ENCODE data around the gene AFF1.

DNA sequence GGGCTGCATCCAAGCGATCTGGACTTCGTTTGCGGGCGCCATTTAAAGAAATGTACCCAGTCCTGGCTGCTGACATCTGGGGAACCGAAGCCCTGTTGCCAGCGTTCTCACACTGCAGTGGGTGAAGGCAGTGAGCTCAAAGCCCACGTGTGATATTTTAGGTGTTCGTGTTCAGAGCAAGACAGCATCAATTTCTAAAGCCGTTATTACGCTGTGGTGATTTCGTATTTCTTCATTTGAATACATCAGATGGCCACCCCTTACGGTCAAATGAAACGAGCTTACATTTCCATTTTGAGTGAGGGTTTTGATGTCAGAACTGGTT lies 42.2 kb upstream of the AFF1 start:
- TF ChIP-seq, protein P1, sequence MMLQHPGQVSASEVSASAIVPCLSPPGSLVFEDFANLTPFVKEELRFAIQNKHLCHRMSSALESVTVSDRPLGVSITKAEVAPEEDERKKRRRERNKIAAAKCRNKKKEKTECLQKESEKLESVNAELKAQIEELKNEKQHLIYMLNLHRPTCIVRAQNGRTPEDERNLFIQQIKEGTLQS (CRISPR knock-in tag; conservative IDR thresholded peaks at IDR 0.05): no peak
- TF ChIP-seq CTCF (IDR thresholded peaks at IDR 0.05) (no peak), ATF2 (CRISPR knock-in tag; IDR thresholded peaks at IDR 0.05; ENCODE audit: borderline replicate concordance, low read depth) (no peak), ZNF121 (CRISPR knock-in tag; IDR thresholded peaks at IDR 0.05) (no peak), NR3C1 (CRISPR knock-in tag; conservative IDR thresholded peaks at IDR 0.05; ENCODE audit: low read depth) (no peak), ETV6 (CRISPR knock-in tag; IDR thresholded peaks at IDR 0.05) (no peak), SMAD3 (CRISPR knock-in tag; IDR thresholded peaks at IDR 0.05; ENCODE audit: borderline replicate concordance) (no peak)
- TF ChIP-seq, protein P2, sequence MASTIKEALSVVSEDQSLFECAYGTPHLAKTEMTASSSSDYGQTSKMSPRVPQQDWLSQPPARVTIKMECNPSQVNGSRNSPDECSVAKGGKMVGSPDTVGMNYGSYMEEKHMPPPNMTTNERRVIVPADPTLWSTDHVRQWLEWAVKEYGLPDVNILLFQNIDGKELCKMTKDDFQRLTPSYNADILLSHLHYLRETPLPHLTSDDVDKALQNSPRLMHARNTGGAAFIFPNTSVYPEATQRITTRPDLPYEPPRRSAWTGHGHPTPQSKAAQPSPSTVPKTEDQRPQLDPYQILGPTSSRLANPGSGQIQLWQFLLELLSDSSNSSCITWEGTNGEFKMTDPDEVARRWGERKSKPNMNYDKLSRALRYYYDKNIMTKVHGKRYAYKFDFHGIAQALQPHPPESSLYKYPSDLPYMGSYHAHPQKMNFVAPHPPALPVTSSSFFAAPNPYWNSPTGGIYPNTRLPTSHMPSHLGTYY (CRISPR knock-in tag; IDR thresholded peaks at IDR 0.05): no peak
- TF ChIP-seq, protein P3, sequence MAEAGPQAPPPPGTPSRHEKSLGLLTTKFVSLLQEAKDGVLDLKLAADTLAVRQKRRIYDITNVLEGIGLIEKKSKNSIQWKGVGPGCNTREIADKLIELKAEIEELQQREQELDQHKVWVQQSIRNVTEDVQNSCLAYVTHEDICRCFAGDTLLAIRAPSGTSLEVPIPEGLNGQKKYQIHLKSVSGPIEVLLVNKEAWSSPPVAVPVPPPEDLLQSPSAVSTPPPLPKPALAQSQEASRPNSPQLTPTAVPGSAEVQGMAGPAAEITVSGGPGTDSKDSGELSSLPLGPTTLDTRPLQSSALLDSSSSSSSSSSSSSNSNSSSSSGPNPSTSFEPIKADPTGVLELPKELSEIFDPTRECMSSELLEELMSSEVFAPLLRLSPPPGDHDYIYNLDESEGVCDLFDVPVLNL (CRISPR knock-in tag; IDR thresholded peaks at IDR 0.05; ENCODE audit: borderline replicate concordance, low read depth): no peak

All from WTC11 (cell line).